Fibroblast of lung (primary cell): ENCODE results near the gene SCAF4. TPM values are rescaled to one million over a fixed set of nuclear protein-coding genes. Genes with fewer than 3 reads are reported as not detected.
"Not testable (repeated sequence)": the region's sequence is repeated elsewhere in the genome, so short reads cannot be mapped to it uniquely, and the experiment has no call there.

Experiments used
- DNase-seq, 2 donors: peaks; one replicate each; pipeline versions ENCODE4 v3.0.0 to v3.0.0-alpha.2; 2010; ENCODE audit warnings: low read depth in 2 of 2
- H2AFZ ChIP-seq: 2 replicates; pipeline ENCODE4 v1.5.1; 2012; ENCODE audit warnings: low read length, control low read depth, inconsistent platforms
- H3K27ac ChIP-seq: 2 replicates; pipeline ENCODE4 v1.5.1; 2011; ENCODE audit warnings: low read length, control low read depth; ENCODE audit not compliant: insufficient read depth
- H3K27me3 ChIP-seq: 2 replicates; pipeline ENCODE4 v1.5.1; 2011; ENCODE audit warnings: mild to moderate bottlenecking, low read length; ENCODE audit not compliant: control insufficient read depth, insufficient read depth
- H3K36me3 ChIP-seq: 2 replicates; pipeline ENCODE4 v1.5.1; 2011; ENCODE audit warnings: low read length; ENCODE audit not compliant: control insufficient read depth, insufficient read depth
- H3K4me1 ChIP-seq: 2 replicates; pipeline ENCODE4 v1.5.1; 2011; ENCODE audit warnings: low read length; ENCODE audit not compliant: control insufficient read depth, insufficient read depth; ENCODE audit errors: extremely low read depth
- H3K4me2 ChIP-seq: 2 replicates; pipeline ENCODE4 v1.5.1; 2011; ENCODE audit warnings: low read length, control low read depth; ENCODE audit not compliant: insufficient read depth; ENCODE audit errors: extremely low read depth
- H3K4me3 ChIP-seq, 4 experiments: fragments of 200-600 bp in 1 of 4; sonication (generic) in 1 of 4; replicated peaks in 1 of 4; 2 replicates each; pipeline ENCODE4 v1.5.1; 2011 to 2016; ENCODE audit warnings: low read length in 4 of 4, low read depth in 3 of 4, mild to moderate bottlenecking in 3 of 4, control low read depth in 2 of 4, inconsistent platforms in 1 of 4, mixed read lengths in 1 of 4; ENCODE audit not compliant: insufficient read depth in 1 of 4; ENCODE audit errors: control extremely low read depth in 1 of 4
- H3K79me2 ChIP-seq: 2 replicates; pipeline ENCODE4 v1.5.1; 2012; ENCODE audit warnings: mild to moderate bottlenecking, low read length, inconsistent platforms; ENCODE audit not compliant: control insufficient read depth, insufficient read depth
- H3K9ac ChIP-seq: 2 replicates; pipeline ENCODE4 v1.5.1; 2011; ENCODE audit warnings: mild to moderate bottlenecking, low read length, control low read depth; ENCODE audit not compliant: insufficient read depth
- H3K9me3 ChIP-seq: 2 replicates; pipeline ENCODE4 v1.5.1; 2012; ENCODE audit warnings: low read depth, low read length; ENCODE audit not compliant: control insufficient read depth, insufficient read depth
- H4K20me1 ChIP-seq: 2 replicates; pipeline ENCODE4 v1.5.1; 2011; ENCODE audit warnings: low read length; ENCODE audit not compliant: control insufficient read depth, insufficient read depth; ENCODE audit errors: extremely low read depth
- CTCF ChIP-seq, 2 donors: IDR thresholded peaks in 1 of 2; conservative IDR thresholded peaks in 1 of 2; 1 replicate in 1 of 2; 2 replicates in 1 of 2; pipeline ENCODE4 v1.5.1; 2011 to 2012; ENCODE audit warnings: low read length in 2 of 2, control low read depth in 1 of 2, inconsistent platforms in 1 of 2, low read depth in 1 of 2, mild to moderate bottlenecking in 1 of 2
- EZH2 ChIP-seq: IDR thresholded peaks from 2 replicates; pipeline ENCODE4 v1.5.1; 2012; ENCODE audit warnings: low read length, control low read depth, mild to moderate bottlenecking; ENCODE audit errors: missing control alignments
- polyA plus RNA-seq, 2 donors: library from polyadenylated mRNA; depleted of rRNA in 1 of 2; stranded (reverse) in 1 of 2; unstranded in 1 of 2; fragments of >200 nt; gene quantifications; 2 replicates each; pipeline ENCODE4 v1.2.1, GENCODE V29; 2011 to 2012; ENCODE audit warnings: missing spikeins in 1 of 2
- total RNA-seq: library from RNA; depleted of rRNA; stranded (reverse); fragments of >200 nt; gene quantifications from 2 replicates; pipeline ENCODE4 v1.2.1, GENCODE V29; 2014

Gene SCAF4
- total and polyA plus RNA-seq, 2 donors (not counting 1 experiment from before 2014, with no cell fraction given), result 5.6 to 7.5 TPM

- no peak for TF ChIP-seq EZH2
- TF ChIP-seq CTCF (conservative IDR thresholded peaks at IDR 0.05 in 1 of 2, IDR thresholded peaks at IDR 0.05 in 1 of 2; ENCODE audit: low read depth in 1 of 2, low read length in 2 of 2), result no peak
- no peak overlapping the region for H3K4me2 ChIP-seq
- no peak for DNase-seq
- H3K36me3 ChIP-seq, result no peaks in the 10 kb centered on the region
- H3K4me1 ChIP-seq, result no peaks in the 10 kb centered on the region
- no peaks in the 10 kb centered on the region for H3K79me2 ChIP-seq
- no peak overlapping the region for H3K4me3 ChIP-seq
- H3K9ac ChIP-seq, result no peak overlapping the region
- no peaks in the 10 kb centered on the region for H4K20me1 ChIP-seq
- H2AFZ ChIP-seq, result no peak overlapping the region
- no peaks in the 10 kb centered on the region for H3K27me3 ChIP-seq
- no peaks in the 10 kb centered on the region for H3K9me3 ChIP-seq
- H3K27ac ChIP-seq, result no peak overlapping the region
These were observed 35.0 kb upstream of the SCAF4 start for GRCh38 chr21:31766899-31767298.

GRCh38 chr21:31765850-31766249, 33.9 kb upstream of the SCAF4 start:
- not testable (repeated sequence) for H3K79me2 ChIP-seq, H3K27ac ChIP-seq, H4K20me1 ChIP-seq, H3K9ac ChIP-seq, H3K9me3 ChIP-seq, H2AFZ ChIP-seq, H3K4me1 ChIP-seq, DNase-seq, H3K4me2 ChIP-seq, H3K27me3 ChIP-seq, H3K36me3 ChIP-seq, H3K4me3 ChIP-seq

GRCh38 chr21:31760931-31761330, 29.0 kb upstream of the SCAF4 start:
- no peak for DNase-seq
- H3K36me3 ChIP-seq, result no peaks in the 10 kb centered on the region

More at GRCh38 chr21:31760931-31761330, 29.0 kb upstream of the SCAF4 start:
- Histone ChIP-seq H2AFZ (no peak overlapping the region), H3K27ac (no peak overlapping the region), H3K4me2 (no peak overlapping the region), H3K27me3 (no peaks in the 10 kb centered on the region), H3K9ac (no peak overlapping the region), H4K20me1 (no peaks in the 10 kb centered on the region), H3K4me1 (no peaks in the 10 kb centered on the region), H3K79me2 (no peaks in the 10 kb centered on the region), H3K4me3 (no peak overlapping the region), H3K9me3 (no peaks in the 10 kb centered on the region)
- TF ChIP-seq EZH2 (no peak), CTCF (conservative IDR thresholded peaks at IDR 0.05 in 1 of 2, IDR thresholded peaks at IDR 0.05 in 1 of 2; ENCODE audit: low read depth in 1 of 2, low read length in 2 of 2) (no peak)
